Uterus (tissue), 4 donors: ENCODE data around the gene CCDC78. TPM values are rescaled to one million over a fixed set of nuclear protein-coding genes. Genes with fewer than 3 reads are reported as not detected.
A peak's percentile ranks its signal among the peaks of the same experiment; 100 is the strongest.

Experiments used
- DNase-seq, 2 donors: peaks; one replicate each; pipeline ENCODE4 v3.0.0-alpha.2; 2019 to 2020
- H3K27ac ChIP-seq, 2 donors: fragments of 200-600 bp; sonication (generic); 1 replicate in 1 of 2; 2 replicates in 1 of 2; pipeline ENCODE4 v1.5.1; 2016 to 2018
- H3K27me3 ChIP-seq, 2 donors: fragments of 200-600 bp; sonication (generic); one replicate each; pipeline ENCODE4 v1.5.1; 2018 to 2019; ENCODE audit warnings: control low read depth in 1 of 2
- H3K36me3 ChIP-seq, 2 donors: fragments of 200-600 bp; sonication (generic); one replicate each; pipeline ENCODE4 v1.5.1; 2019; ENCODE audit warnings: control low read depth in 1 of 2
- H3K4me1 ChIP-seq, 2 donors: fragments of 200-600 bp; sonication (generic); one replicate each; pipeline ENCODE4 v1.5.1; 2018 to 2019; ENCODE audit warnings: control low read depth in 1 of 2
- H3K4me3 ChIP-seq, 2 donors: fragments of 200-600 bp; sonication (generic); 1 replicate in 1 of 2; 2 replicates in 1 of 2; pipeline ENCODE4 v1.5.1; 2018 to 2019; ENCODE audit warnings: mild to moderate bottlenecking in 1 of 2
- H3K9me3 ChIP-seq, 2 donors: fragments of 200-600 bp; sonication (generic); one replicate each; pipeline ENCODE4 v1.5.1; 2019; ENCODE audit warnings: control low read depth in 1 of 2
- POLR2A ChIP-seq, 2 donors: fragments of 450-650 bp; IDR thresholded peaks; one replicate each; pipeline ENCODE4 v1.6.1; 2016; ENCODE audit warnings: antibody characterized with exemption in 2 of 2, mild to moderate bottlenecking in 1 of 2, moderate library complexity in 1 of 2
- intact Hi-C: fragments of 100-400 bp; cut with DNase I; formaldehyde crosslinking; loops from one replicate; pipeline ENCODE4 v1.15.1; 2023; ENCODE audit warnings: low total_unique reads
- total RNA-seq, 4 donors: library from RNA; depleted of rRNA in 3 of 4; stranded (reverse); fragments of >200 nt in 3 of 4; gene quantifications; one replicate each; pipeline versions ENCODE4 v1.1.0 to v1.2.4, GENCODE V29; 2014 to 2023
- TF ChIP-seq, protein P1 (sequence below), 4 experiments: fragments of 200-600 bp in 2 of 4; fragments of 450-650 bp in 2 of 4; sonication (generic) in 2 of 4; IDR thresholded peaks; one replicate each; pipeline ENCODE4 v1.5.1; 2016 to 2019; ENCODE audit warnings: antibody characterized with exemption in 4 of 4, mild to moderate bottlenecking in 2 of 4, moderate library complexity in 1 of 4
- donor health status: DM: yes; HTN: yes; CAD: no.

The CCDC78 gene
- 1 to 10 TPM in 3 of 4 donors, not detected in 1; 1.3 to 5.3 (median 2.3) TPM for total RNA-seq

DNA sequence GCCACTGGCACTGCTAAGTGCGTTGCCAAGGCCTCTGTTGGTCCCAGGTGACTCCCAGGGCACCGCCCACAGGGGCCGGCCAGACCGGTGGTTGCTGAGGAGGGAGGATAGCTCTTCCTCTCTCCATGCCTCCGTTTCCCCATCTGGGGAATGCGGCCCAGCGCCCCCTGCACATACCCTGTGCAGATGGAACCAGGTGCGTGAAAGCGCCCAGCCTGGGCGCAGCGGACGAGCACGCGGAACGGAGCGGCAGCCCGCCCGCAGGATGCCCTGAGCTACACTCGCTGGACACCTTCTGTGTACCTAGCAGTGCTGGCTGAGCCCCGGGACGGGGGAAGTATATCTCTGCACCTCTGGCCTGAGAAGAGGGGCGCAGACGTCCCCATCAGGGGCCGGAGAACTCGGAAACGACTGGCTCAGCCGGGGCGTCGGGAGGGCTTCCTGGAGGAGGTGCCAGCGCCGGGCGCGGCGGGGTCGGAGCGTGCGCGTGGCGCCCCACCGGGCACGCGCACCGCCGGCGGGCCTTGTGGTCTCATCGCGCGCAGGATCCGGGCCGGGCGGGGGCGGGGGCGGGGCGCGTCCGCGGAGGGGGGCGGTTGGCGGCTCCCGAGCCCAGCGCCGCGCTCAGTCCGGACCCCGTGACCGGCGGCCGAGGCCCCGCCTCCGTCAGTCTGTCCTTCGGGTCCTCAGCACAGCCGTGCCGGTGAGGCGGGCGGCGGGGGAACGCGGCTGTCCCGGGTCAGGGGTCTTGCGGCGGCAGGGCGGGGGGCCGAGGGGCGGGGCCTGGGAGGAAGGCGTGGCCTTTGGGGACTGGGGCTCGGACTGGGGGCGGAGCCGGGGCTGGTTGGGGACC is at the start of gene CCDC78, which contains the start of gene HAGHL:
CCDC78 (minus strand) TSS at position 6 of the 853 bp plus-strand sequence. CDS start 76 bp downstream, outside the sequence.
HAGHL (plus strand) TSS at position 669 of the 853 bp plus-strand sequence. CDS start 404 bp downstream, outside the sequence.
- intact Hi-C loops, result no loop called here
- Histone ChIP-seq H3K4me3 (peak within 1 kb of the TSS; percentile 16 to 22), H3K4me1 (peaks cover 0 to 22% of the 10 kb centered on the region in 2 donors), H3K9me3 (no peaks in the 10 kb centered on the region), H3K27me3 (peaks cover 0 to 28% of the 10 kb centered on the region in 2 donors), H3K27ac (no peak within 1 kb of the TSS), H3K36me3 (no peaks in the 10 kb centered on the region)
- TF ChIP-seq, protein P1, sequence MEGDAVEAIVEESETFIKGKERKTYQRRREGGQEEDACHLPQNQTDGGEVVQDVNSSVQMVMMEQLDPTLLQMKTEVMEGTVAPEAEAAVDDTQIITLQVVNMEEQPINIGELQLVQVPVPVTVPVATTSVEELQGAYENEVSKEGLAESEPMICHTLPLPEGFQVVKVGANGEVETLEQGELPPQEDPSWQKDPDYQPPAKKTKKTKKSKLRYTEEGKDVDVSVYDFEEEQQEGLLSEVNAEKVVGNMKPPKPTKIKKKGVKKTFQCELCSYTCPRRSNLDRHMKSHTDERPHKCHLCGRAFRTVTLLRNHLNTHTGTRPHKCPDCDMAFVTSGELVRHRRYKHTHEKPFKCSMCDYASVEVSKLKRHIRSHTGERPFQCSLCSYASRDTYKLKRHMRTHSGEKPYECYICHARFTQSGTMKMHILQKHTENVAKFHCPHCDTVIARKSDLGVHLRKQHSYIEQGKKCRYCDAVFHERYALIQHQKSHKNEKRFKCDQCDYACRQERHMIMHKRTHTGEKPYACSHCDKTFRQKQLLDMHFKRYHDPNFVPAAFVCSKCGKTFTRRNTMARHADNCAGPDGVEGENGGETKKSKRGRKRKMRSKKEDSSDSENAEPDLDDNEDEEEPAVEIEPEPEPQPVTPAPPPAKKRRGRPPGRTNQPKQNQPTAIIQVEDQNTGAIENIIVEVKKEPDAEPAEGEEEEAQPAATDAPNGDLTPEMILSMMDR (IDR thresholded peaks at IDR 0.05), result no peak
- no peak for TF ChIP-seq POLR2A (IDR thresholded peaks at IDR 0.05)
- DNase-seq, result no peak

DNA sequence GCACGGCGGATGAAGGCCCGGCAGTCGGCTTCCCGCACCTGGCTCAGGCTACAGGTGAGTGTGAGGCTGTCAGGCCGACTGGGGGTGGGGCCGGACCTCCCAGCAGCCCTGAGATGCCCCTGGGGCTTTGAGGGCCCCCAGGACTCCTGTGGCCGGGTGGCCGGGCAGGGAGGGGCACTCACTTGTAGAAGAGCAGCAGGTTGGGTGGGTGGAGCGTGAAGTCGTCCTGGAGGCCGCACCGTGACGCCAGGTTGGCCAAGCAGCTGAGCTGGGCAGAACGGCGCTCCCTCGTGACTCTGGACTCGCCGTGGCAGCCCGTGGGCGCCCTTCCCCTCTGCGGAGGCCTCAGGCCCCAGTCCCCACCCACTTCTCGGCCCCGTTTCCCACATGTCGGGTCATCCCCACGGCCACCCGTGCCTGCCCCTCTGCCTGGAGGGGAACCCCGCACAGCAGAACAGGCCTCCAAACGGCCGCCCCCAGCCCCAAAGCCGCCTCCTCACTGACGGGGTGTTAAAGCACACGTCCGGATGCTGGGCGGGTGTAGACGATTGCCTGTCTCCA is 49.1 kb upstream of the CCDC78 start:
- H3K27me3 ChIP-seq, result no peaks in the 10 kb centered on the region
- no peak for TF ChIP-seq POLR2A (IDR thresholded peaks at IDR 0.05)
- TF ChIP-seq, protein P1 (IDR thresholded peaks at IDR 0.05), result no peak
- no peaks in the 10 kb centered on the region for H3K9me3 ChIP-seq
- no peaks in the 10 kb centered on the region for H3K4me1 ChIP-seq
- H3K36me3 ChIP-seq, result no peaks in the 10 kb centered on the region
- intact Hi-C loops, result no loop called here
- H3K27ac ChIP-seq, result no peak overlapping the region
- H3K4me3 ChIP-seq, result no peak overlapping the region
- no peak for DNase-seq

GRCh38 chr16:774086-775001 is 48.1 kb upstream of the CCDC78 start:
- intact Hi-C loops, result no loop called here
- TF ChIP-seq POLR2A (IDR thresholded peaks at IDR 0.05), result no peak
- TF ChIP-seq, protein P1 (IDR thresholded peaks at IDR 0.05), result no peak
- Histone ChIP-seq H3K4me3 (no peak overlapping the region), H3K27ac (no peak overlapping the region), H3K36me3 (no peaks in the 10 kb centered on the region), H3K27me3 (no peaks in the 10 kb centered on the region), H3K9me3 (no peaks in the 10 kb centered on the region), H3K4me1 (no peaks in the 10 kb centered on the region)
- DNase-seq, result no peak

DNA sequence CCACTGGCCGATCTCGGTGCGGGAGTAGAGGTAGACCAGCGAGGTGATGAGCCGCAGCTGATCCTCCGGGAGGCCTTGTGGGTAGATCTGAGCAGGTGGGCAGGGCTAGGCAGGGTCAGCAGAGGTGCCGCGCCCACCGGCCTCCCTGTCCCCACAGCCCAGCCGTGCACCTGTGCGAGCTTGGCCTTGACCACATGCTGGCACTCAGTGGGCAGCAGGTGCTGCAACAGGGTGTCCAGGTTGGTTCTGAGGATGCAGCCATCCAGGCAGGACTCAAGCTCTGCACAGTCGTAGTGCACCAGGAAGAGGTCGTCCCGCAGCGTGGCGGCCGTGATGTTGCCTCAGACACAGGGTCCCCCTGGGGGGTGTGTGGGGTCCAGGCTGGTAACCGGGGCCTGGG is 46.7 kb upstream of the CCDC78 start:
- no peaks in the 10 kb centered on the region for H3K4me1 ChIP-seq
- no peaks in the 10 kb centered on the region for H3K27me3 ChIP-seq
- no peak for TF ChIP-seq POLR2A (IDR thresholded peaks at IDR 0.05)
- TF ChIP-seq, protein P1 (IDR thresholded peaks at IDR 0.05), result no peak
- no peak overlapping the region for H3K4me3 ChIP-seq
- intact Hi-C loops, result no loop called here
- H3K36me3 ChIP-seq, result no peaks in the 10 kb centered on the region
- no peaks in the 10 kb centered on the region for H3K9me3 ChIP-seq
- DNase-seq, result no peak
- H3K27ac ChIP-seq, result no peak overlapping the region
